HepG2 (cell line): ENCODE data around the gene LRSAM1. TPM values are rescaled to one million over a fixed set of nuclear protein-coding genes. Genes with fewer than 3 reads are reported as not detected.

Experiments used
- ATM ChIP-seq: fragments of 450-650 bp; IDR thresholded peaks from 2 replicates; pipeline ENCODE4 v1.7.1; 2017; ENCODE audit warnings: mild to moderate bottlenecking, borderline replicate concordance
- ELF4 ChIP-seq: sonication (generic); formaldehyde crosslinking; IDR thresholded peaks from 2 replicates; pipeline ENCODE4 v1.5.0; 2020; ENCODE audit warnings: missing genetic modification reagents, mild to moderate bottlenecking, moderate library complexity, borderline replicate concordance
- JDP2 ChIP-seq: sonication (generic); formaldehyde crosslinking; IDR thresholded peaks from 2 replicates; pipeline ENCODE4 v1.8.1; 2022; ENCODE audit warnings: missing genetic modification reagents, borderline replicate concordance
- MAFK ChIP-seq, 2 experiments: IDR thresholded peaks in 1 of 2; conservative IDR thresholded peaks in 1 of 2; 2 replicates each; pipeline ENCODE4 v1.6.1; 2011; ENCODE audit warnings: improper control_type of control experiment in 2 of 2, low read length in 2 of 2
- MATR3 ChIP-seq: sonication (generic); formaldehyde crosslinking; IDR thresholded peaks from 2 replicates; pipeline ENCODE4 v1.4.0; 2020; ENCODE audit warnings: missing genetic modification reagents
- MTF2 ChIP-seq: sonication (generic); formaldehyde crosslinking; IDR thresholded peaks from 2 replicates; pipeline ENCODE4 v1.5.0; 2020; ENCODE audit warnings: missing genetic modification reagents, borderline replicate concordance
- NCOA2 ChIP-seq: sonication (generic); formaldehyde crosslinking; IDR thresholded peaks from 2 replicates; pipeline ENCODE4 v1.8.0; 2022; ENCODE audit warnings: inconsistent platforms
- NFRKB ChIP-seq: fragments of 450-650 bp; IDR thresholded peaks from 2 replicates; pipeline ENCODE4 v1.6.1; 2017
- U2AF2 ChIP-seq: fragments of 200-400 bp; formaldehyde crosslinking; IDR thresholded peaks from 2 replicates; pipeline ENCODE4 v1.6.1; 2017; ENCODE audit warnings: low read depth, mild to moderate bottlenecking, low read length
- ZNF878 ChIP-seq: sonication (generic); formaldehyde crosslinking; IDR thresholded peaks from 2 replicates; pipeline ENCODE4 v1.8.1; 2023; ENCODE audit warnings: mild to moderate bottlenecking, missing genetic modification reagents, moderate library complexity
- polyA plus RNA-seq, 8 experiments: library from polyadenylated mRNA; depleted of rRNA in 3 of 8; stranded (reverse) in 7 of 8; unstranded in 1 of 8; fragments of >200 nt; fragmentation: Illumina TruSeq in 4 of 8; extraction: Trizol in 4 of 8; gene quantifications; 2 replicates each; pipeline versions ENCODE4 v1.2.1 to v1.2.3, GENCODE V29; 2011 to 2016; ENCODE audit warnings: low read depth in 4 of 8, missing spikeins in 1 of 8, mixed read lengths in 1 of 8; ENCODE audit not compliant: insufficient read depth in 1 of 8
- total RNA-seq, 5 experiments: library from RNA; depleted of rRNA; stranded (reverse); fragments of >200 nt; fragmentation: Illumina TruSeq; extraction: Trizol; gene quantifications; 2 replicates each; pipeline ENCODE4 v1.2.3, GENCODE V29; 2016; ENCODE audit warnings: low read depth in 1 of 5
- TF ChIP-seq, protein P1 (sequence below): sonication (generic); formaldehyde crosslinking; IDR thresholded peaks from 2 replicates; pipeline ENCODE4 v1.4.0; 2020; ENCODE audit warnings: missing genetic modification reagents
- TF ChIP-seq, protein P2 (sequence below): IDR thresholded peaks from 2 replicates; pipeline ENCODE4 v1.6.1; 2016; ENCODE audit warnings: missing compliant biosample characterization, missing genetic modification reagents, borderline replicate concordance
- TF ChIP-seq, protein P3 (sequence below): sonication (generic); formaldehyde crosslinking; IDR thresholded peaks from 2 replicates; pipeline ENCODE4 v1.4.0; 2020; ENCODE audit warnings: missing genetic modification reagents, borderline replicate concordance
- TF ChIP-seq, protein P4 (sequence below): sonication (generic); formaldehyde crosslinking; conservative IDR thresholded peaks from 2 replicates; pipeline ENCODE4 v1.4.0; 2020; ENCODE audit warnings: missing genetic modification reagents
- TF ChIP-seq, protein P5 (sequence below): sonication (generic); formaldehyde crosslinking; IDR thresholded peaks from 2 replicates; pipeline ENCODE4 v1.4.0; 2020; ENCODE audit warnings: missing genetic modification reagents
- TF ChIP-seq, protein P6 (sequence below): IDR thresholded peaks from 2 replicates; pipeline ENCODE4 v1.6.1; 2016; ENCODE audit warnings: missing compliant biosample characterization, missing genetic modification reagents, borderline replicate concordance

LRSAM1 gene
- total and polyA plus RNA-seq, 2 of the 13 experiments (the other 11 are each of a cell fraction or from before 2014, with no cell fraction given) = 8.7 to 10.2 TPM

DNA sequence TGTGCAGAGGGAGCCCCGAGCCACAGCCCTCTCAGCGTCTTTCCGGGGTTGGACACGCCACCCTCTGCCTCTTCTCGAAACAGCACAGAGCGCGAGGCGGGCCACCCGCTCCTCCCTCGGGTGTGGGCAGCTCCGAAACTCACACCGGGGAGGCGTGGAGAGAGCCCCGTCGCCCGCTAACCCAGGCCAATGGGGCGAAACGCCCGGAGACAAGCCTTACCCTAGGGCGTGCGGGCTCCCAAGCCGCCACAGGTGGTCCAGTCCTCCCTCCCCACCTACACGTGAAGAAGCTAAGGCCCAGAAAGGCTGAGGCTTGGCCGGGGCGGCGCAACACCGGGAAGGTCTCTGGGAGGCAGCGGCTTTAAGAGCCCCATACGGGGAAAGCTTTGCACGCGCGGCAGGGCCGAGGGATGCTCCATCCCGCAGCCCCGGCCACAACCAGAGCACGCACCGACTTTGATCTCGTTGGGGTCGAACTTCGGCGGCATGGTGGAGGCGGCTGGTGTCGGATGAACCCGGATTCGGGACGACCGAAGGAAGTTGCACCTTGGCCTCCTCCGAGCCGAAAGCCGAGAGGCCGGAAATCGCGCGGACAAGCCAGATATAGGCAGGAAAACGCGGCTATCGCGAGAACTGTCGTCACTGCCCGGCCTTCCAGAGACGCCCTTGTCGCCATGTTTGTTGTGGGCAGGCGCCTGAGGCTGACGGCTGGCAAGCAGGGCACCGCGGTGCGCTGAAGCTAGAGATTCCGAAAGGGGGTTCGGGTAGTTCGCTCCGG, at the start of gene LRSAM1, which contains the start of gene RPL12 (continued):
- TF ChIP-seq, protein P1, sequence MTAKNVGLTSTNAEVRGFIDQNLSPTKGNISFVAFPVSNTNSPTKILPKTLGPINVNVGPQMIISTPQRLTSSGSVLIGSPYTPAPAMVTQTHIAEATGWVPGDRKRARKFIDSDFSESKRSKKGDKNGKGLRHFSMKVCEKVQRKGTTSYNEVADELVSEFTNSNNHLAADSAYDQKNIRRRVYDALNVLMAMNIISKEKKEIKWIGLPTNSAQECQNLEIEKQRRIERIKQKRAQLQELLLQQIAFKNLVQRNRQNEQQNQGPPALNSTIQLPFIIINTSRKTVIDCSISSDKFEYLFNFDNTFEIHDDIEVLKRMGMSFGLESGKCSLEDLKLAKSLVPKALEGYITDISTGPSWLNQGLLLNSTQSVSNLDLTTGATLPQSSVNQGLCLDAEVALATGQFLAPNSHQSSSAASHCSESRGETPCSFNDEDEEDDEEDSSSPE (CRISPR knock-in tag) = peak; percentile 73
- TF ChIP-seq JDP2 (CRISPR knock-in tag) (no peak), MTF2 (no peak; the same call in 1 of the 2 replicates), MATR3 (CRISPR knock-in tag) (no peak), ELF4 (CRISPR knock-in tag) (peak; percentile 84; the same call in 1 of the 2 replicates), MAFK (conservative IDR thresholded peaks at IDR 0.05 in 1 of 2, IDR thresholded peaks at IDR 0.05 in 1 of 2; ENCODE audit: low read length in 2 of 2) (no peak), ZNF878 (CRISPR knock-in tag) (peak; percentile 83; the same call in 1 of the 2 replicates), NFRKB (no peak), NCOA2 (CRISPR knock-in tag) (peak; percentile 58; the same call in 1 of the 2 replicates), ATM (no peak), U2AF2 (0 out of 2 replicates have a peak, but pooled peaks have one; percentile 68)
- TF ChIP-seq, protein P2, sequence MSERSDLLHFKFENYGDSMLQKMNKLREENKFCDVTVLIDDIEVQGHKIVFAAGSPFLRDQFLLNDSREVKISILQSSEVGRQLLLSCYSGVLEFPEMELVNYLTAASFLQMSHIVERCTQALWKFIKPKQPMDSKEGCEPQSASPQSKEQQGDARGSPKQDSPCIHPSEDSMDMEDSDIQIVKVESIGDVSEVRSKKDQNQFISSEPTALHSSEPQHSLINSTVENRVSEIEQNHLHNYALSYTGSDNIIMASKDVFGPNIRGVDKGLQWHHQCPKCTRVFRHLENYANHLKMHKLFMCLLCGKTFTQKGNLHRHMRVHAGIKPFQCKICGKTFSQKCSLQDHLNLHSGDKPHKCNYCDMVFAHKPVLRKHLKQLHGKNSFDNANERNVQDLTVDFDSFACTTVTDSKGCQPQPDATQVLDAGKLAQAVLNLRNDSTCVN (CRISPR knock-in tag) = no peak; the same call in 1 of the 2 replicates
- TF ChIP-seq, protein P3, sequence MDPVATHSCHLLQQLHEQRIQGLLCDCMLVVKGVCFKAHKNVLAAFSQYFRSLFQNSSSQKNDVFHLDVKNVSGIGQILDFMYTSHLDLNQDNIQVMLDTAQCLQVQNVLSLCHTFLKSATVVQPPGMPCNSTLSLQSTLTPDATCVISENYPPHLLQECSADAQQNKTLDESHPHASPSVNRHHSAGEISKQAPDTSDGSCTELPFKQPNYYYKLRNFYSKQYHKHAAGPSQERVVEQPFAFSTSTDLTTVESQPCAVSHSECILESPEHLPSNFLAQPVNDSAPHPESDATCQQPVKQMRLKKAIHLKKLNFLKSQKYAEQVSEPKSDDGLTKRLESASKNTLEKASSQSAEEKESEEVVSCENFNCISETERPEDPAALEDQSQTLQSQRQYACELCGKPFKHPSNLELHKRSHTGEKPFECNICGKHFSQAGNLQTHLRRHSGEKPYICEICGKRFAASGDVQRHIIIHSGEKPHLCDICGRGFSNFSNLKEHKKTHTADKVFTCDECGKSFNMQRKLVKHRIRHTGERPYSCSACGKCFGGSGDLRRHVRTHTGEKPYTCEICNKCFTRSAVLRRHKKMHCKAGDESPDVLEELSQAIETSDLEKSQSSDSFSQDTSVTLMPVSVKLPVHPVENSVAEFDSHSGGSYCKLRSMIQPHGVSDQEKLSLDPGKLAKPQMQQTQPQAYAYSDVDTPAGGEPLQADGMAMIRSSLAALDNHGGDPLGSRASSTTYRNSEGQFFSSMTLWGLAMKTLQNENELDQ (CRISPR knock-in tag) = no peak
- TF ChIP-seq, protein P4, sequence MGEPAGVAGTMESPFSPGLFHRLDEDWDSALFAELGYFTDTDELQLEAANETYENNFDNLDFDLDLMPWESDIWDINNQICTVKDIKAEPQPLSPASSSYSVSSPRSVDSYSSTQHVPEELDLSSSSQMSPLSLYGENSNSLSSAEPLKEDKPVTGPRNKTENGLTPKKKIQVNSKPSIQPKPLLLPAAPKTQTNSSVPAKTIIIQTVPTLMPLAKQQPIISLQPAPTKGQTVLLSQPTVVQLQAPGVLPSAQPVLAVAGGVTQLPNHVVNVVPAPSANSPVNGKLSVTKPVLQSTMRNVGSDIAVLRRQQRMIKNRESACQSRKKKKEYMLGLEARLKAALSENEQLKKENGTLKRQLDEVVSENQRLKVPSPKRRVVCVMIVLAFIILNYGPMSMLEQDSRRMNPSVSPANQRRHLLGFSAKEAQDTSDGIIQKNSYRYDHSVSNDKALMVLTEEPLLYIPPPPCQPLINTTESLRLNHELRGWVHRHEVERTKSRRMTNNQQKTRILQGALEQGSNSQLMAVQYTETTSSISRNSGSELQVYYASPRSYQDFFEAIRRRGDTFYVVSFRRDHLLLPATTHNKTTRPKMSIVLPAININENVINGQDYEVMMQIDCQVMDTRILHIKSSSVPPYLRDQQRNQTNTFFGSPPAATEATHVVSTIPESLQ (CRISPR knock-in tag) = no peak
- TF ChIP-seq, protein P5, sequence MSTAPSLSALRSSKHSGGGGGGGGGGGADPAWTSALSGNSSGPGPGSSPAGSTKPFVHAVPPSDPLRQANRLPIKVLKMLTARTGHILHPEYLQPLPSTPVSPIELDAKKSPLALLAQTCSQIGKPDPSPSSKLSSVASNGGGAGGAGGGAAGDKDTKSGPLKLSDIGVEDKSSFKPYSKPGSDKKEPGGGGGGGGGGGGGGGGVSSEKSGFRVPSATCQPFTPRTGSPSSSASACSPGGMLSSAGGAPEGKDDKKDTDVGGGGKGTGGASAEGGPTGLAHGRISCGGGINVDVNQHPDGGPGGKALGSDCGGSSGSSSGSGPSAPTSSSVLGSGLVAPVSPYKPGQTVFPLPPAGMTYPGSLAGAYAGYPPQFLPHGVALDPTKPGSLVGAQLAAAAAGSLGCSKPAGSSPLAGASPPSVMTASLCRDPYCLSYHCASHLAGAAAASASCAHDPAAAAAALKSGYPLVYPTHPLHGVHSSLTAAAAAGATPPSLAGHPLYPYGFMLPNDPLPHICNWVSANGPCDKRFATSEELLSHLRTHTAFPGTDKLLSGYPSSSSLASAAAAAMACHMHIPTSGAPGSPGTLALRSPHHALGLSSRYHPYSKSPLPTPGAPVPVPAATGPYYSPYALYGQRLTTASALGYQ (CRISPR knock-in tag) = 0 out of 2 replicates have a peak, but pooled peaks have one; percentile 27
- TF ChIP-seq, protein P6, sequence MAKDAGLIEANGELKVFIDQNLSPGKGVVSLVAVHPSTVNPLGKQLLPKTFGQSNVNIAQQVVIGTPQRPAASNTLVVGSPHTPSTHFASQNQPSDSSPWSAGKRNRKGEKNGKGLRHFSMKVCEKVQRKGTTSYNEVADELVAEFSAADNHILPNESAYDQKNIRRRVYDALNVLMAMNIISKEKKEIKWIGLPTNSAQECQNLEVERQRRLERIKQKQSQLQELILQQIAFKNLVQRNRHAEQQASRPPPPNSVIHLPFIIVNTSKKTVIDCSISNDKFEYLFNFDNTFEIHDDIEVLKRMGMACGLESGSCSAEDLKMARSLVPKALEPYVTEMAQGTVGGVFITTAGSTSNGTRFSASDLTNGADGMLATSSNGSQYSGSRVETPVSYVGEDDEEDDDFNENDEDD (CRISPR knock-in tag) = peak; percentile 55; the same call in 1 of the 2 replicates
